ENCODE results near the gene WAC.

DNA sequence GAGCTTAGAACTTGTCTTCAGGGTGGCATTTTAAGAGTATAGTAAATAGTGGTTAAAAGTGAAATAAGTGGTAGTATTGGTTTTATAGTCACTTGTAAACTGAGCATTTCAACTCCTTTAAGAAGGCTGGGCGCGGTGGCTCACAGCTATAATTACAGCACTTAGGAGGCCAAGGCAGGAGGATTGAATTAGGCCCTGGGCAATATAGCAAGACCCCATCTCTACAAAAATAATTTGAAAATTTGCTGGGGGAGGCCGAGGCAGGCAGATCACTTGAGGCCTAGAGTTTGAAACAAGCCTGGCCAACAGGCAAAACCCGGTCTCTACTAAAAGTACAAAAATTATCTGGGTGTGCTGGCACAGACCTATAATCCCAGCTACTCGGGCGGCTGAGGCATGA, 80.0 kb downstream of the WAC start:
- TF ChIP-seq POLR2AphosphoS5 (IDR thresholded peaks at IDR 0.05; ENCODE audit: low read depth) (no peak), CREB1 (CRISPR knock-in tag; IDR thresholded peaks at IDR 0.05; ENCODE audit: low read depth) (no peak), EZH2 (IDR thresholded peaks at IDR 0.05; ENCODE audit: low read depth, unreplicated experiment) (no peak), EZH2phosphoT487 (IDR thresholded peaks at IDR 0.05; ENCODE audit: unreplicated experiment) (no peak), ZNF331 (CRISPR knock-in tag; IDR thresholded peaks at IDR 0.05; ENCODE audit: low read depth) (no peak), JUNB (IDR thresholded peaks at IDR 0.05; ENCODE audit: unreplicated experiment) (no peak), ZNF114 (CRISPR knock-in tag; IDR thresholded peaks at IDR 0.05) (no peak), NANOG (IDR thresholded peaks at IDR 0.05; ENCODE audit: borderline replicate concordance) (no peak), STAT1 (IDR thresholded peaks at IDR 0.05; ENCODE audit: unreplicated experiment) (no peak)
- TF ChIP-seq, protein P1, sequence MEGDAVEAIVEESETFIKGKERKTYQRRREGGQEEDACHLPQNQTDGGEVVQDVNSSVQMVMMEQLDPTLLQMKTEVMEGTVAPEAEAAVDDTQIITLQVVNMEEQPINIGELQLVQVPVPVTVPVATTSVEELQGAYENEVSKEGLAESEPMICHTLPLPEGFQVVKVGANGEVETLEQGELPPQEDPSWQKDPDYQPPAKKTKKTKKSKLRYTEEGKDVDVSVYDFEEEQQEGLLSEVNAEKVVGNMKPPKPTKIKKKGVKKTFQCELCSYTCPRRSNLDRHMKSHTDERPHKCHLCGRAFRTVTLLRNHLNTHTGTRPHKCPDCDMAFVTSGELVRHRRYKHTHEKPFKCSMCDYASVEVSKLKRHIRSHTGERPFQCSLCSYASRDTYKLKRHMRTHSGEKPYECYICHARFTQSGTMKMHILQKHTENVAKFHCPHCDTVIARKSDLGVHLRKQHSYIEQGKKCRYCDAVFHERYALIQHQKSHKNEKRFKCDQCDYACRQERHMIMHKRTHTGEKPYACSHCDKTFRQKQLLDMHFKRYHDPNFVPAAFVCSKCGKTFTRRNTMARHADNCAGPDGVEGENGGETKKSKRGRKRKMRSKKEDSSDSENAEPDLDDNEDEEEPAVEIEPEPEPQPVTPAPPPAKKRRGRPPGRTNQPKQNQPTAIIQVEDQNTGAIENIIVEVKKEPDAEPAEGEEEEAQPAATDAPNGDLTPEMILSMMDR (conservative IDR thresholded peaks at IDR 0.05; ENCODE audit: low read depth in 2 of 2) = no peak
- TF ChIP-seq, protein P2, sequence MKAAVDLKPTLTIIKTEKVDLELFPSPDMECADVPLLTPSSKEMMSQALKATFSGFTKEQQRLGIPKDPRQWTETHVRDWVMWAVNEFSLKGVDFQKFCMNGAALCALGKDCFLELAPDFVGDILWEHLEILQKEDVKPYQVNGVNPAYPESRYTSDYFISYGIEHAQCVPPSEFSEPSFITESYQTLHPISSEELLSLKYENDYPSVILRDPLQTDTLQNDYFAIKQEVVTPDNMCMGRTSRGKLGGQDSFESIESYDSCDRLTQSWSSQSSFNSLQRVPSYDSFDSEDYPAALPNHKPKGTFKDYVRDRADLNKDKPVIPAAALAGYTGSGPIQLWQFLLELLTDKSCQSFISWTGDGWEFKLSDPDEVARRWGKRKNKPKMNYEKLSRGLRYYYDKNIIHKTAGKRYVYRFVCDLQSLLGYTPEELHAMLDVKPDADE (IDR thresholded peaks at IDR 0.05) = no peak
- TF ChIP-seq, protein P3, sequence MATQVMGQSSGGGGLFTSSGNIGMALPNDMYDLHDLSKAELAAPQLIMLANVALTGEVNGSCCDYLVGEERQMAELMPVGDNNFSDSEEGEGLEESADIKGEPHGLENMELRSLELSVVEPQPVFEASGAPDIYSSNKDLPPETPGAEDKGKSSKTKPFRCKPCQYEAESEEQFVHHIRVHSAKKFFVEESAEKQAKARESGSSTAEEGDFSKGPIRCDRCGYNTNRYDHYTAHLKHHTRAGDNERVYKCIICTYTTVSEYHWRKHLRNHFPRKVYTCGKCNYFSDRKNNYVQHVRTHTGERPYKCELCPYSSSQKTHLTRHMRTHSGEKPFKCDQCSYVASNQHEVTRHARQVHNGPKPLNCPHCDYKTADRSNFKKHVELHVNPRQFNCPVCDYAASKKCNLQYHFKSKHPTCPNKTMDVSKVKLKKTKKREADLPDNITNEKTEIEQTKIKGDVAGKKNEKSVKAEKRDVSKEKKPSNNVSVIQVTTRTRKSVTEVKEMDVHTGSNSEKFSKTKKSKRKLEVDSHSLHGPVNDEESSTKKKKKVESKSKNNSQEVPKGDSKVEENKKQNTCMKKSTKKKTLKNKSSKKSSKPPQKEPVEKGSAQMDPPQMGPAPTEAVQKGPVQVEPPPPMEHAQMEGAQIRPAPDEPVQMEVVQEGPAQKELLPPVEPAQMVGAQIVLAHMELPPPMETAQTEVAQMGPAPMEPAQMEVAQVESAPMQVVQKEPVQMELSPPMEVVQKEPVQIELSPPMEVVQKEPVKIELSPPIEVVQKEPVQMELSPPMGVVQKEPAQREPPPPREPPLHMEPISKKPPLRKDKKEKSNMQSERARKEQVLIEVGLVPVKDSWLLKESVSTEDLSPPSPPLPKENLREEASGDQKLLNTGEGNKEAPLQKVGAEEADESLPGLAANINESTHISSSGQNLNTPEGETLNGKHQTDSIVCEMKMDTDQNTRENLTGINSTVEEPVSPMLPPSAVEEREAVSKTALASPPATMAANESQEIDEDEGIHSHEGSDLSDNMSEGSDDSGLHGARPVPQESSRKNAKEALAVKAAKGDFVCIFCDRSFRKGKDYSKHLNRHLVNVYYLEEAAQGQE (IDR thresholded peaks at IDR 0.05; ENCODE audit: unreplicated experiment) = no peak
